Measurements from ENCODE around the gene MRC1.

The MRC1 gene

DNA sequence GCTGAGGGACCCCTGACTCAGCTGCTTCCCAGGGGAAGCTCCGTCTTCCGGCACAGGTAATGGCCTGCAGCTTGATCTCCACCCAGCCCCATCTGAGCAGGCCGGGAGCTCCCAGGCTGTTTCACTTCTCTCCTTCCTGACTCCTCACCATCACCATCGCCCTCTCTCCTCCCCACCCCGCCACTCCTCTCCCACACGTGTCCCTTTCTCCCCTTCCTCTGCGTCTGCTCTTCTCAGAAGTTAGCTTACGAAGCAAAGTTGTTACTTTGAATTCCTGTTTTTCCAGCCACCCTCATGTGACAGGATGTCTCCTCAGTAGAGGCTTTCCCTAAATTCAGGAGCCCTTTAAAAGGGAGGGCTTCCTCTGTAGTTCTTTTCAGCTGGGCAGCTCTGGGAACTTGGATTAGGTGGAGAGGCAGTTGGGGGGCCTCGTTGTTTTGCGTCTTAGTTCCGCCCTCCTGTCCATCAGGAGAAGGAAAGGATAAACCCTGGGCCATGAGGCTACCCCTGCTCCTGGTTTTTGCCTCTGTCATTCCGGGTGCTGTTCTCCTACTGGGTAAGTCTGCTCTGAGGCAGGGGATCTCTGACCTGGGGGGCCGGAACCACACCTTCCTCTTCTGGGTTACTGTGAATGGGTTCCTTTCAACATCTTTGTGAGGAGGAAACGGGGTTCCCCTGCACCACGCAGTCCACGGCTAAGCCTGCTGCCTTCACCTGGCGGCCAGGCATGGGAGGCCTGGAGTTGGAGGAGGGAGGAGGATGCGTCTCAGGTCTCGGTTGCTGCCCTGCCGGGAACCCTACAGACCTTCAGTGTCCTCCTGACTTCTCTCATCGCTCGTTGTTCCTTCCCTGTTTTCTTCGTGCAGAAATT lies at the start of gene MRC1:
Gene MRC1 (plus strand): TSS at position 378 of the 871 bp plus-strand sequence. CDS start 118 bp downstream, at position 496.
- DNase-seq (ENCODE audit: low read depth in 2 of 3, low spot score in 1 of 3), result no peak

DNA sequence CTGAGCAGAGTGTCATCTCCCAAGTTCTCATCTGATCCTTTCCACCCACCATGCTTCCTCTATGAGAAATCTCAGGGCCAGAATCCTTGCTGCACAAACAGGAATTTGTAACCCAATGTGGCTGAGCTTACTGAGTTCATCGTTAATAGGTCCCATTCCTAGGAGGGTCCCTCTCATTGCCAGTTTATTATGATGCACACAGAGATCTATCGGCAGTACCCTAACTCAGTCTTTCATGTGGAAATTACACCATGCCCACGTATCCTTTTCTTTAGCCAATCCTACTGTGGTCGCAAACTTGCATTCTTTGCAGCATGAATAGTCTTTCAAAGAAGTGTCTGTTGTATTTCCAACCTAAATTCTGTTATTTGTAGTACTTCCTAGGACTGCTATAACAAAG lies 45.0 kb upstream of the MRC1 start:
- DNase-seq (ENCODE audit: low read depth in 2 of 3, low spot score in 1 of 3), result no peak

- DNase-seq (ENCODE audit: low read depth in 2 of 3, low spot score in 1 of 3), result no peak
These were observed 43.5 kb upstream of the MRC1 start for GRCh38 chr10:17765602-17766001.

- no peak for DNase-seq (ENCODE audit: low read depth in 2 of 3, low spot score in 1 of 3)
These were observed 42.4 kb upstream of the MRC1 start for GRCh38 chr10:17766731-17767130.

DNA sequence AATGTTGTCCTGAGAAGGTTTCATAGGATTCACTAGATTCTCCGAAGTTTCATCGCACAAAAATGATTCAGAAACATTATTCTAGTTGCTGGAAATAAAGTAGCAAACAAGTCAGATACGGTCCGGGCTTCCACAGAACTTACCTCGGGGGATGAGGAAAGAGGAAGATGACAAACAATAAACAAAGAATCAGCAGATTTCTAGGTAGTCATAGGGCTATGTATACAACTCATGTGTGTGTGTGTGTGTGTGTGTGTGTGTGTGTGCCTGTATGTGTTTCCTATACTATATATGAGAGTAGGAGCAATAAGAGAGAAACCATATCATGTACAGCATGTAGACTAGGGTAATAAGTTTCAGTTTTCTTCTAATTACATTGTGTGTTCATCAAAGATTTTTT lies 40.7 kb upstream of the MRC1 start:
- no peak for DNase-seq (ENCODE audit: low read depth in 2 of 3, low spot score in 1 of 3)

GRCh38 chr10:17768957-17769356 lies 40.2 kb upstream of the MRC1 start:
- DNase-seq (ENCODE audit: low read depth in 2 of 3, low spot score in 1 of 3), result no peak

DNA sequence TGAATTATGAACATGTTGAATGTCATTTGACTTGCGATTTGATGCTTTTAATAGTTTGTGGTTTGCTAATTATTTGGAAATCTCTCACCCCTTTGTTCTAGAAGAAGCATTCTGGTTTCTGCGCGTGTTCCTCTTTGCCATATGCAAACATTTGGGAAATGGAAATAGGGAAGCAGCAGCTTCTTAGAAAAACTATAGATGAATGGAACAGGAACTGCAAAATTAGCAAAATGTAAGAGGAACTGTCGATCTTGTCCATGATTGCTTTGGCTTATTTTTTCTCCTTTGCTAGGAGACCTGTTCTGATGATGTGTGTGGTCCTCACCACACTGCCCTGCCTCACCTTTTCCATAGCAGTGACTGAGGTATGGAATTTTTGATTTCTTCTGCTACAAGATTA lies 38.1 kb upstream of the MRC1 start:
- no peak for DNase-seq (ENCODE audit: low read depth in 2 of 3, low spot score in 1 of 3)

DNA sequence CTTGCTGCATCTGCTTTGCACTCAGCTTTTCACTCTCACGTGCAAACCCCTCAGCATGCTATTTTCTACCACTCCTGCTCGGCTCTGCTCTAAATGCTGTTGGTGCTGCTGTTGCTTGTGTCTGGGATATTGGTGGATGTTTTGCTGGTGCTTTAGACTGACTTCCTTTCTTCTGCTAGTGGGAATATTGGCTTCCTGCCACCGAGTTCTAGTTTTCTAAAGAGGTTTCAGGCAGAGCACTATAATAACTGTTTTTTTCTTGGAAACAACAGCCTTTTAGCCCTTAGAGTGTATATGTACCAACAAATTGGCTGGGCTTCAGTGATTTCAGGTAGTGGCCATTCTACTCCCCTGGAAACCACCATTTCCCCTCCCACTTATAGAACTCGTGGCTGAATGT lies 29.4 kb upstream of the MRC1 start:
- DNase-seq (ENCODE audit: low read depth in 2 of 3, low spot score in 1 of 3), result no peak

GRCh38 chr10:17780727-17781126 lies 28.4 kb upstream of the MRC1 start:
- no peak for DNase-seq (ENCODE audit: low read depth in 2 of 3, low spot score in 1 of 3)

- DNase-seq (ENCODE audit: low read depth in 2 of 3, low spot score in 1 of 3), result no peak
These were observed 27.3 kb upstream of the MRC1 start for GRCh38 chr10:17781856-17782255.

- no peak for DNase-seq (ENCODE audit: low read depth in 2 of 3, low spot score in 1 of 3)
These were observed 26.1 kb upstream of the MRC1 start for GRCh38 chr10:17782921-17783665.

DNA sequence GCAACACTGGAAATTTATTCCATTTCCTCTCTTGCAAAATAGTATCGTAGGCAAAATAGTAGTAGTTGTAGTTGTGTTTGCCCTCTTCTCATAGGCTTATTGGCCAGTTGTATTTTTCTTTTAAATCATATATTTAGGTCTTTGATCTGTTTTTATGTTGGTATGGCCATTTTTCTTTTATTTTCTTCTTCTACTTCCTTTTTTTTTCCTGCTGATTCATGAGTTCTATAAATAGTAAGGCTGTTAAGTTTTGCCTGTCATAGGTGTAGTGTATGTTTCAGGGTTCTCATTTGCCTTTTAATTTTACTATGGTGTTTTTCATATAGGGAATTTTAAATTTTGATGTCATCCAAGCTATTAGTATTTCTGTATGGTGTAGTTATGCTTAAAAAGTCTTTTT lies 25.4 kb upstream of the MRC1 start:
- no peak for DNase-seq (ENCODE audit: low read depth in 2 of 3, low spot score in 1 of 3)

- no peak for DNase-seq (ENCODE audit: low read depth in 2 of 3, low spot score in 1 of 3)
These were observed 24.5 kb upstream of the MRC1 start for GRCh38 chr10:17784688-17785087.

DNA sequence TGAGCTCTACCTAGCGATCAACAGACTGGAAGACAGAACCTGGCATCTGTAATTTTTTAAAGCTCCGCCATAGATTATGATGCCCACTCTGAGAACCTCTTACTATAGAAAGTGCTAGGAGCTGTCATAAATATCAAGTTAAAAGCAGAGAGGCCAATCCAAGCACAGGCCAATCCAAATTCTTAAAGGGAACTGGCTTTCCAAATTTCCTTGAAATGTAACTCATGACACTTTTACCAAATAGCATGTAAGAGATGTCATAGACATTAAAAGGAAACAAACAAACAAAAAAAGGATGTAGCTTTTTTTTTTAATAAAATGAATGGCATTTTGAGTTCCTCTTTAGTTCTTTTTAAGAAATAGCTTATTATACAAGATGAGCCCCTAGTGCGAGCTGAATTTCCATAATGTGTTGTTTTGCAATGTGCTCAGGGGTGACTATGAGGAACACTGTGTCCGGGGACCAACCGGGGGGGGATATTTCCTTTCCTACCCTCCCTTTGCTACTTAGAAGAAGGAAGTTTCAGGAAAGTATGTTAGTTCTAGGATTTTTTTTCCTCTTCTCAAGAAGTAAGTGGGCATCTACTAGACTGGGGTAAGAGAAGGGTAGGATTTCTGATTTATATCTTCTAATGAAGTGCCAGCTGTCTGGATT lies 23.7 kb upstream of the MRC1 start:
- DNase-seq (ENCODE audit: low read depth in 2 of 3, low spot score in 1 of 3), result no peak

DNA sequence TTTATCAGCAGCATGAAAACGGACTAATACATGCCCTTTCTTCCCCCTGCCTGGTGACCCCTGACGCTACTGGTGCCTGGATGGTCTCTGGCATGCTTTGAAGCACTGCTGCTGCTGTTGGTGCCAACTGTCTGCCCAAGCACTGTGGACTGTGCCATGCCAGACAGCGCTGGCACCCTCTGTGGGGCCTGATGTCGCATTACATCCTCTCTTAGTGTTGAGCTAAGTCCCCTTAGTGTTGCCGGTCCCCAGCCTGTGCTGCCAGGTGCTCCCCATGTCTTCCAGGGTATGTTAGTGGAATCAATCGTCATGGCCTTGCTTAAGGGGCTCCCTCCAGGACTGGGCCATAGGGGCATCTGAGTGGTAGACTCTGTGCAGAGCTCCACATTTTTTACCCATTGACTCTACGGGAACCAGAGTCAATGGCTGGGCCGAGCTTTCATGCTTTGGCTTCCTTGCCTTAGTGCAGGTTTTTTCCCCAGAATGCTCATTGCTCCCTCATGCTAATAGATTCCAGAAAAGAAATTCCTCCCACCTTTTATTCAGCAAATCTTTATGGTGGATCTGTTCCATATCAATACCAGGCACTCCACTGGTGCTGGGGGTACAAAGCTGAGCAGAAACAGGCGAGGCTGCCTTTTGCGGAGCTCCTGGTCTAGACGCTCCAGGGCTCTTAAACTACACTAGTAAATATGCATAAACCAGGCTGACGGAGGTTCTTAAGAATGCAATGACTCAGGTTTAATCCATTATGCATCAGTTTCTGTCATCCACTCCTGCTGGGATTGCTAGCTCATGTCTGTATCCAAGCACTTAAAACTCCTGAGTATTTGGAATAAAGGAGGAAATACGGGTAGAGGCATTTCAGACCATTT lies 21.8 kb upstream of the MRC1 start:
- DNase-seq (ENCODE audit: low read depth in 2 of 3, low spot score in 1 of 3), result no peak

- DNase-seq (ENCODE audit: low read depth in 2 of 3, low spot score in 1 of 3), result no peak
These were observed 20.5 kb upstream of the MRC1 start for GRCh38 chr10:17788646-17789045.

DNA sequence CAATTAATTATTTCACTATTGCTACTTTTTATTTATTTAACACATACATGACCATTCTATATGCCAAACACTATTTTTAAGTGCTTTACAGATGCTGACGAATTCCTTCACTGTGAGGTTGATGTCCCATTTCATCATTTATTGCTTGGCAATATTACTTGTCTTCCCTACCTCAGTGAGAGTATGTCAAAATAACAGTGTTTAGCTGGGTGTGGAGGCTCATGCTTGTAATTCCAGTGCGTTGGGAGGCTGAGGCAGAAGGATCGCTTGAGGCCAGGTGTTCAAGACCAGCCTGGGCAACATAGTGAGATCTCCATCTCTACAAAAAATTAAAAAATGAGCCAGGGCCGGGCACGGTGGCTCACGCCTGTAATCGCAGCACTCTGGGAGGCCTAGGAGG lies 19.8 kb upstream of the MRC1 start:
- DNase-seq (ENCODE audit: low read depth in 2 of 3, low spot score in 1 of 3), result no peak

DNA sequence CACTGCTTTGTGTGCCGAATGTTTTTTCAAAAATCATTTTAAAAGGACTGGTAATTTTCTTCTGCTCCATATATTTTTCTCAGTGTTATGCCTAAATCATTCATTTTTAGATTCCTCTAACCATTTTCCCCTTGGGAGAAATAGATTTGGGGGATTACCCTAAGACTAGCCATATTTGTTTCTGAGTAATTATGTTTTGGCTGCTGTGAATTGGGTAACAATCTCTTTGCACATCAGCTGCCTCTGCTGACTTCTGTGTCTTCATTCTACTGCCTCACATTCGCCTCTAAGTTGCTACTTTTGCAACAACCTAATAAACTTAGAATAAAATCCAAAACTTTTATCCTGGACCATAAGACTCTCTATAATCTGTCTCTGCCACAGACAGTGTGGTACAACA lies 18.5 kb upstream of the MRC1 start:
- DNase-seq (ENCODE audit: low read depth in 2 of 3, low spot score in 1 of 3), result no peak

DNA sequence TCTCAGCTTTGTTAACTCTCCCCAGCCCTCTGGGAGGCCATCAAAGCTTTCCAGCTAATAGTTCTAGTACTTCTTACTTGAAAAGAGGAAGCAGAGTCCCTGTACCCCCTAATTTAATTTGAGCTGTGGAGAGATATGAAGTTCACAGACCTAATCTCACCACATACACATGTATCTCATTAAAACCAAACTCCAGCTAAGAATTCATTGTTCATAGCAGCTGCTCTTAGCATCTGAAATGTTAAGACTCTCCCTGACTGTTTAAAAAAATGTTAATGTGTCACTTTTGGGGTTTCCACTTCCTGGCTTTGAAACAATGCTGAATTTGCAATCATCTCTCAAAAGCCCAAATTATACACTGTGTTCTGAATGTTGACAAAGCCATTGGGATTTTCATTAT lies 16.2 kb upstream of the MRC1 start:
- DNase-seq (ENCODE audit: low read depth in 2 of 3, low spot score in 1 of 3), result no peak

DNA sequence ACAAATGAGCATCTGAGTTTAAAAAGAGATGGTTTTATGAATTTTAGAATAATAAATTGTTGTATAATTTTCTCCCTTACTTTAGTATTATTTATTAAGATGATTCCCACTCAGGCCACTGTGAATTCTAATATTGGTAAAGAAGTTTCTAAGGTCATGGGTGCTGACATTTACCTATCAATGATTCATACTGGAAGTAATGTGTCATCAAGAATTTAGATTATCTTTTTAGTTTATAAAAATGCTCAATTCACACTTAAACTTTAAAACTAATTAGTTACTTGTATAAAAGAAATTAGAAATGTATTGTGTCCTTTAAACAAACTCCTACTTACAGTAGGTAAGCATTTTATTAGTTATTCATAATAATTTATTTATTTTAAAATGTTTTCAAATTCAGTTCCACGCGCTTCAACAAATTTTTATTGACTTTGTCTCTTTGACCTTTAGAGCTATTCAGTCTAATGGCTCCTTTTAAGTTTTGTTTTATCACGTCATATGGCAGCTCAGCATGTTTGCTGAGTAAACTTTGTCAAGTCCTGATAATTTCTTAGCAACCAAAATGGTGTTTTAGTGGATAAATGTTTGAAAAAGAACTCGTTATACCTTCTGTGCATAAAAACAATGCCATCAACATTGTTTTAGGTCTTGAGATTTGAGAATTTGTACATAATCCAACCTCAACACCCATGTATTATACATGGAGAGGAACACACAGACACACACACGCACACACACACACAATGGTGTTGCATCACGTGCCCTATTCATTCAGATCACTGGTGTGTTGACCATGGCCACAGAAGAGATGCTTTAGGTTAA lies 15.1 kb upstream of the MRC1 start:
- no peak for DNase-seq (ENCODE audit: low read depth in 2 of 3, low spot score in 1 of 3)

All from stimulated activated CD4-positive, alpha-beta T cell treated with anti-CD3 and anti-CD28 coated beads, Interleukin-12 subunit alpha, Interleukin-12 subunit beta, amount 100 ng/mL, for 48 hours (primary cell).